Esophagus (tissue), 2 donors: ENCODE measurements around the gene RASD1. TPM values are rescaled to one million over a fixed set of nuclear protein-coding genes. Genes with fewer than 3 reads are reported as not detected.

ENCODE experiments used
- H3K27ac ChIP-seq, 2 donors: one replicate each; pipeline ENCODE4 v1.5.1; 2013; ENCODE audit warnings: low read depth in 2 of 2, mild to moderate bottlenecking in 2 of 2, inconsistent platforms in 1 of 2, low read length in 1 of 2, moderate library complexity in 1 of 2
- H3K27me3 ChIP-seq, 2 donors: one replicate each; pipeline ENCODE4 v1.6.1; 2013; ENCODE audit warnings: low read length in 2 of 2, control low read depth in 1 of 2, mild to moderate bottlenecking in 1 of 2; ENCODE audit not compliant: insufficient read depth in 2 of 2, control insufficient read depth in 1 of 2
- H3K36me3 ChIP-seq, 2 donors: one replicate each; pipeline ENCODE4 v1.6.1; 2013; ENCODE audit warnings: low read length in 1 of 2; ENCODE audit not compliant: control insufficient read depth in 2 of 2, insufficient read depth in 2 of 2
- H3K4me1 ChIP-seq, 2 donors: one replicate each; pipeline ENCODE4 v1.6.1; 2013; ENCODE audit warnings: low read length in 1 of 2; ENCODE audit not compliant: control insufficient read depth in 2 of 2, insufficient read depth in 2 of 2
- H3K4me3 ChIP-seq, 2 donors: one replicate each; pipeline ENCODE4 v1.5.1; 2013; ENCODE audit warnings: low read length in 2 of 2, mild to moderate bottlenecking in 2 of 2, low read depth in 1 of 2, moderate library complexity in 1 of 2
- H3K9me3 ChIP-seq, 2 donors: one replicate each; pipeline ENCODE4 v1.6.1; 2013; ENCODE audit warnings: mild to moderate bottlenecking in 2 of 2, low read depth in 1 of 2, low read length in 1 of 2, moderate library complexity in 1 of 2; ENCODE audit not compliant: control insufficient read depth in 2 of 2, insufficient read depth in 1 of 2
- WGBS, 2 donors: extraction: QIAGEN DNeasy Blood & Tissue Kit; methylation state at CpG; one replicate each; pipeline ENCODE4 v1.1.7; 2013; 5-methylcytosine and 5-hydroxymethylcytosine counted together
- polyA plus RNA-seq, 2 donors: library from polyadenylated mRNA; stranded (reverse); fragments of 200-250 nt; gene quantifications; one replicate each; pipeline ENCODE4 v1.2.3, GENCODE V29; 2013
- donor health status: healthy with polysubstance abuse.
- donor health status: Bipolar disorder and iron deficiency.

RASD1 gene
- polyA plus RNA-seq: 1 to 10 TPM in 1 of 2 donors, under 1 TPM in 1; 0.83 to 1.6 TPM

- peak within 1 kb of the TSS; percentile 65 to 85 for H3K27ac ChIP-seq
- peaks cover 5 to 6% of the 10 kb centered on the region in 2 donors for H3K36me3 ChIP-seq
- H3K4me3 ChIP-seq: peak within 1 kb of the TSS; percentile 54 to 60
- peaks cover 3 to 11% of the 10 kb centered on the region in 2 donors for H3K4me1 ChIP-seq
- WGBS, 2 donors: 1% methylated on average over 85 to 93 of the region's 93 CpGs
- no peaks in the 10 kb centered on the region for H3K9me3 ChIP-seq
- H3K27me3 ChIP-seq: peaks cover 0 to 3% of the 10 kb centered on the region in 2 donors
These were observed at the start of gene RASD1 for GRCh38 chr17:17496189-17497064. Gene RASD1 (minus strand): TSS chr17:17496395. CDS start chr17:17496181, 214 bp downstream.

- Histone ChIP-seq H3K27me3 (no peaks in the 10 kb centered on the region), H3K27ac (no peak overlapping the region), H3K4me3 (no peak overlapping the region), H3K36me3 (no peaks in the 10 kb centered on the region), H3K9me3 (no peaks in the 10 kb centered on the region), H3K4me1 (no peaks in the 10 kb centered on the region)
- 80 to 85% methylated on average over 7 of the region's 7 CpGs for WGBS, 2 donors
These were observed 49.8 kb upstream of the RASD1 start for GRCh38 chr17:17545984-17546383.

GRCh38 chr17:17545031-17545820 lies 49.0 kb upstream of the RASD1 start:
- H3K27ac ChIP-seq: no peak overlapping the region
- WGBS, 2 donors: 73 to 83% methylated on average over 20 of the region's 20 CpGs
- H3K36me3 ChIP-seq: no peaks in the 10 kb centered on the region
- H3K27me3 ChIP-seq: no peaks in the 10 kb centered on the region
- no peaks in the 10 kb centered on the region for H3K9me3 ChIP-seq
- no peak overlapping the region for H3K4me3 ChIP-seq
- H3K4me1 ChIP-seq: peaks cover 0 to 2% of the 10 kb centered on the region in 2 donors

GRCh38 chr17:17542906-17543635 lies 46.9 kb upstream of the RASD1 start:
- Histone ChIP-seq H3K36me3 (no peaks in the 10 kb centered on the region), H3K27me3 (no peaks in the 10 kb centered on the region), H3K4me1 (peaks cover 0 to 2% of the 10 kb centered on the region in 2 donors), H3K27ac (no peak overlapping the region), H3K9me3 (no peaks in the 10 kb centered on the region), H3K4me3 (no peak overlapping the region)
- WGBS, 2 donors: 84 to 97% methylated on average over 22 of the region's 22 CpGs

- no peak overlapping the region for H3K4me3 ChIP-seq
- peaks cover 0 to 2% of the 10 kb centered on the region in 2 donors for H3K4me1 ChIP-seq
- no peak overlapping the region for H3K27ac ChIP-seq
- no peaks in the 10 kb centered on the region for H3K36me3 ChIP-seq
- no peaks in the 10 kb centered on the region for H3K9me3 ChIP-seq
- 41 to 59% methylated on average over 5 of the region's 5 CpGs for WGBS, 2 donors
- H3K27me3 ChIP-seq: no peaks in the 10 kb centered on the region
These were observed 45.4 kb upstream of the RASD1 start for GRCh38 chr17:17541640-17542001.

- 52 to 61% methylated on average over 23 of the region's 23 CpGs for WGBS, 2 donors
- Histone ChIP-seq H3K36me3 (no peaks in the 10 kb centered on the region), H3K27ac (no peak overlapping the region), H3K9me3 (no peaks in the 10 kb centered on the region), H3K4me1 (peaks cover 0 to 2% of the 10 kb centered on the region in 2 donors), H3K4me3 (no peak overlapping the region), H3K27me3 (no peaks in the 10 kb centered on the region)
These were observed 44.9 kb upstream of the RASD1 start for GRCh38 chr17:17540935-17541639.

GRCh38 chr17:17540278-17540906 lies 44.2 kb upstream of the RASD1 start:
- H3K27me3 ChIP-seq: no peaks in the 10 kb centered on the region
- H3K27ac ChIP-seq: no peak overlapping the region
- 66 to 73% methylated on average over 15 of the region's 15 CpGs for WGBS, 2 donors
- peaks cover 0 to 2% of the 10 kb centered on the region in 2 donors for H3K4me1 ChIP-seq
- H3K9me3 ChIP-seq: no peaks in the 10 kb centered on the region
- no peaks in the 10 kb centered on the region for H3K36me3 ChIP-seq
- no peak overlapping the region for H3K4me3 ChIP-seq

GRCh38 chr17:17539591-17539990 lies 43.4 kb upstream of the RASD1 start:
- H3K36me3 ChIP-seq: no peaks in the 10 kb centered on the region

More at GRCh38 chr17:17539591-17539990, 43.4 kb upstream of the RASD1 start:
- H3K27ac ChIP-seq: no peak overlapping the region
- 72 to 79% methylated on average over 10 of the region's 10 CpGs for WGBS, 2 donors
- peaks cover 0 to 2% of the 10 kb centered on the region in 2 donors for H3K4me1 ChIP-seq
- H3K27me3 ChIP-seq: no peaks in the 10 kb centered on the region
- no peak overlapping the region for H3K4me3 ChIP-seq
- H3K9me3 ChIP-seq: no peaks in the 10 kb centered on the region
